Cerebellar cortex (tissue), 1 donor: ENCODE results near the gene JADE1.

Experiments
- DNase-seq: peaks from one replicate; pipeline ENCODE4 v3.0.0-alpha.2; 2015; ENCODE audit warnings: low spot score

The JADE1 gene

GRCh38 chr4:128810871-128811570 lies 1.5 kb downstream of the JADE1 start:
- DNase-seq = peak; percentile 84

- DNase-seq = peak; percentile 77
Observed at GRCh38 chr4:128811571-128812441, 2.3 kb downstream of the JADE1 start.

- DNase-seq = peak; percentile 63
Observed at GRCh38 chr4:128812442-128813235, 3.1 kb downstream of the JADE1 start.

- DNase-seq = no peak
Observed at GRCh38 chr4:128813965-128814364, 4.5 kb downstream of the JADE1 start.

DNA sequence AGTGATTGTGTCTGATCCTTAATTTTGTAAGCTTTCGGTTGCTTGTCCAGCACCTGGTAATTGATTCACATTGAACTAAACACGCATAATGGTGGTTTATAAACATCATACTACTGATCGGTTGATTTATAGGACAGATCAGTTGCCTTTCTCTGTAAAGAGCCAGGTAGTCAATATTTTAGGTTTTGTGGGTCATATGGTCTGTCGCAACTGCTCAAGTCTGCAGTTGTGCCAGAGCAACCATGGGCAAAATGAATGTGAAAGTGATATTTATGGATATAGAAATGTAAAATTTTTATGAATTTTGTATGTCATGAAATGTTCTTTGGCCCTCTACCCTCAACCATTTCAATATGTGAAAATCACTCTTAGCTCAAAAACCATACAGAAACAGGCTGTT lies 8.9 kb downstream of the JADE1 start:
- no peak for DNase-seq

DNA sequence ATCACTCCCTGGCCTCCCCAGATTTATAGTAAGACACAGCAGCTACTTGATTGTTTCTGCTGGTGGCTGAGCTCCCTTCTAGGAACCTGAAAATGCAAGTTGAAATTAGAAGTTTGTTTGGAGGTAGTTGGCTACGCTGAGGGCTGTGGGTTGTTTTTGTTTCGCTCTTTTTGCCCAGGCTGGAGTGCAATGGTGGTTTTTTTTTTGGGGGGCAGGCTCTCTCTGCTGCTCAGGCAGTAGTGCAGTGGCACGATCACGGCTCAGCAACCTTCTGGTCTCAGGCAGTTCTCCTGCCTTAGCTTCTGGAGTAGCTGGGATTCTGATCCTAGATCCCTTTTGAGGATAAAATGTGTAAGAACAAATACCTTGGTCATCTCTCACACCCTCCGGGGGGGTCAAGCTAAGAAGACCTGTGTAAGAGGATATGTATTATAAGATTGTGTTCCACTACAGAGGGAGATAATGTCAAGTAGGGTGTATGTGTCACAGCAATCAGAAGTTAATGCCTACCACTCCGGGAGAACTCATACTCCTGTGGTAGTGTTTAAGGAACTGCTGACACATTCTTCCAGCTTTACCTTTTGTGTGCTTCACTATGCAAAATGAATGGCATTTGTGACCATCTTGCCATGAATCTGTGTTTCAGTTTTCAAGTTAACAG lies 9.7 kb downstream of the JADE1 start:
- DNase-seq = no peak

- no peak for DNase-seq
Observed at GRCh38 chr4:128820671-128821070, 11.2 kb downstream of the JADE1 start.

- DNase-seq = no peak
Observed at GRCh38 chr4:128821151-128821550, 11.7 kb downstream of the JADE1 start.

GRCh38 chr4:128823025-128823661 lies 13.6 kb downstream of the JADE1 start:
- DNase-seq = no peak

DNA sequence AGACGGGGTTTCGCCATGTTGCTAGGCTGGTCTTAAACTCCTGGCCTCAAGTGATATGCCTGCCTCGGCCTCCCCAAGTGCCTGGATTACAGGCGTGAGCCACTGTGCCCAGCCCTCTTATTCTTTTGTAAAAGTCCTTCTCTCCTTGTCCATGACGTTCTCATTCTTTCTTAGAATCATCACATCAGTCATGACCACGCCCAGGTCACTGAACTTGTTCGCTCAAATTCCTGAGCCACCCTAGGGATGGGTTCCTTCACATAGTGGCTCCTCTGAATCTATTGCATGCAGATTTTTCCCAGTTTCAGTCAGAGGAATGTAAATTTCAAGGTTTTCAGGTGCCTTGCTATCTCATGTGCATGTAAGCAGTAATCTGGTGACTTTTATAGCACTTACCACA lies 15.7 kb downstream of the JADE1 start:
- DNase-seq = no peak

GRCh38 chr4:128827296-128827695 lies 17.8 kb downstream of the JADE1 start:
- no peak for DNase-seq

- no peak for DNase-seq
Observed at GRCh38 chr4:128830906-128831503, 21.5 kb downstream of the JADE1 start.

DNA sequence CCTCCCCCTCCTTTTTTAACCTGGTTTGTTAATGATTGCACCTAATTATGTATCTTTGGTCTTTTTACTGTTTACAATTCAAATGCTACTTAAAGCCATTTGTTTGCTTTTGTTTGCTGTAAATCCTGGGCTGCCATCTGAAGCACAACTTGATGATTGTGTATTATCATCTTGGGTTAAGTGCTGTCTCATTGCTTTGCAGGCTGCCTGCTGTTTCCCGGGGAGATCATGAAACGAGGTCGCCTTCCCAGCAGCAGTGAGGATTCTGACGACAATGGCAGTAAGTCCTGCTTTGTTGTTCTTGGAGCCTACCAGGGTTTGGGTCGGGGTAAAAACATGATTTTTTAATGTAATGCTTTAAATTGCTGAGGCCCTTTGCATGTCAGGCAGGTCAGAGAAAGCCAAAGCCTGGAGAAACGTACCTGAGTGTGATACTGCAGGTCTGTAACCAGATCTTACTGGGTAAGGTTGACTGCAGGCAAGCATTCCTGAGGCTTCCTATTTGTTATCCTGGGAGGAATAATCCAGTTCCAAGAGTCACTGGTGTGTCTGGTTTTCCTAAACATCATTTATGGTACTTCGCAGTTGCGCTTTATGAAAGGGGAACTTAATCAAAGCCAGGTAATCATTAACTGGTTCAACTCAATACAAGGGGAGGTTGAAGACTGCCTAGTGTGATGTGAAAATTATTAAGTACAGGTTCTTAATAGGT lies 22.2 kb downstream of the JADE1 start:
- peak; percentile 39 for DNase-seq

GRCh38 chr4:128832243-128832625 lies 22.7 kb downstream of the JADE1 start:
- DNase-seq = no peak

DNA sequence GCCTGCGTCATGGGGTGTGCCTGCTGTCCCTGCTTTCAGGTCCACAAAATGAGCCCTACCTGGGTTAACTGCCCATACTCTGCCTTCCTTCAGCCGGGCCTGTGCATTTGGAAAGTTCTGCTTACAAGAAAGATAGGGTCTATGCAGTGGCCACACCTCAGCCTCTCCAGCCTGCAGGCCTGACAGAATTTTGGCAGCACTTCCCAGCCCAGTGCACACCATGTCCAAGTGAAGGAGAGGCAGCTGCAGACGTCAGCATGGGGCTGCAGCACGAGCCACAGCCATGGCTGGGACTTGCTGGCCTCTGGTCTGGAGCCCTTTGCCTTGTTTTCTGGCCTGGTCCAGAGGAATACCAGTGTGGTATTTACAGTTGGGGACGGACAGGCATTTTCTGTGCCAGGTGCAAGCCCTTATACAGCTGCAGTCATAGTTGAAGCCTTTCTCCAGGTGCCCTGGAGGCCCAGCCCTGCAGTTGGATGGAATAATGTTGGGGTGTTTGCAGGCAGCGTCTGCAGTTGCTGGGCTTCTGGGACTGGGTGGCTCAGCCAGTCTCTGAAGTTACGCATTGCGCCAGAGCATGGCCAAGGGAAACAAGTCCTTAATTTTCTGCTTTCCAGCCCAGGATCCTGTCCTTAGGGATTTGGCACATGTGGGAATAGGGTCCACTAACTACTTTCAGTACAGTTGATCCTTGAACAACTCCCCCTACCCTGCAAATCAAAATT lies 26.2 kb downstream of the JADE1 start:
- DNase-seq = peak; percentile 71

DNA sequence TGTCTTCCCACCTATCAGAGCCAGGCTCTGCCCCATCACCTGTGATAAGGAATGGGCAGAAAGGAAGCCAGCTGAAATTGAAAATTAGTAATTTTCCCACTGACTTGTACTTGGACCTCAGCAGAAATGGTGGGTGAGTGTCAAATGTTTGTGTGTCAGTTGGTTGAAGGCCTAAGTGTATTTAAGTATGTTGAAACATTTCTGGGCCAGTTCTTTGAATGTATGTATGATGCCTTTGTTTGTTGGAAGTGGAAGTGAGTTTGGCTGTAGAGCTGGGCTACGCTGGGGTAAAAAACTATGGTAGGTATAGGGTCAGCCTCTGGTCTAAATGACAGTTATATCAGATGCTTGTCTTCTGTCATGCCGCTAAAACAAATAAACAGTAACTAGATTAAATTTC lies 27.7 kb downstream of the JADE1 start:
- no peak for DNase-seq

GRCh38 chr4:128837679-128838078 lies 28.2 kb downstream of the JADE1 start:
- DNase-seq = no peak

DNA sequence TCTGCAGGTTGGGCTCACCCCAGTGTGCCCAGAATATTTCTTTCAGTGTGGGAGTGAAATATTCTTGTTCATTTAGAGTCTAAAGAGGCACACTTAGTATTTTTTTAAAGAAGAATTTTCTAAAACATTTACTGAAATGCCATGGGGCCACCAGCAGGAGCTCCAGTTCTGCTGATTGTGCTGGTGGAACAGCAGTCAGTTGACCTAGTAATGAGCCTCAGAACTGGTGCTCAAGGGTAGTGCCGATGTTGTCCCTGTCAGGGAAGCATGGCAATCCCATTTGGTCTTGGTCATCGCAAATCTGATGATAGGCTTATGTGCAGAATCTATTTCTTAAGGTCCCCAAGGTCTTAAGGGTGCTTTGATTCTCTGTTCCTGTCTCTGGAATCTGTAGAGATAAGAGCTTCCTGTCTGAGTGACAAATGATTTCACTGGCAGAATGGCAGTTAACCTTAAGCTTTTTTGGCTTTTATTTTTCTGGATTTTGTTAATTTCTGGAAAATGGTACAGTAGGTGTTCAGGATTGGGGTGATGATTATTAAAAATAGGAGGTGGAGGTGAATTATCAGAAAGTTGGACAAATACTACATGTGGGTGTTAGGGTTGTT lies 31.3 kb downstream of the JADE1 start:
- no peak for DNase-seq

DNA sequence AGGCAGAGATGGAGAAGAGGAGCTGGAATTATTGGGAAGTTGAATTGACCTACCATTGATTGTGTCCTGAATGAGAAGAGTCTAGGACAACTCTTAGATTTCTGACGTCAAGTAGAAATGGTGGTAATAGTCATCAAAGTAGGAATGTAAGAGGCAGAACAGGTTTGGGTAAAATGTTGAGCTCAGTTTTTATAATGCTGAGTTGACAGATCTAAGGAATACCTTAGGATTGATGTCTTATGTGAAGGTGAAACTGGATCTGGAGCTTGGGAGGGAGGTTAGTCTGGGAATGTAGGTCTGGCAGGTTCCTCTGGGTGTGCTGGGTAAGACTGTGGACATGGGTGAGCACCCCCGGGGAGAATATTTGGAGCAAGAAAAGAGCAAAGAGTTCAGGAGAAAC lies 31.9 kb downstream of the JADE1 start:
- DNase-seq = no peak
